GM18867 (cell line): ENCODE measurements around the gene CASZ1.

ENCODE experiments used
- ATAC-seq: cut with Tn5 transposase; IDR thresholded peaks from one replicate; pipeline ENCODE4 v1.9.1; 2021; ENCODE audit warnings: mild to moderate bottlenecking, moderate library complexity; ENCODE audit not compliant: unreplicated experiment

The CASZ1 gene, protein sequence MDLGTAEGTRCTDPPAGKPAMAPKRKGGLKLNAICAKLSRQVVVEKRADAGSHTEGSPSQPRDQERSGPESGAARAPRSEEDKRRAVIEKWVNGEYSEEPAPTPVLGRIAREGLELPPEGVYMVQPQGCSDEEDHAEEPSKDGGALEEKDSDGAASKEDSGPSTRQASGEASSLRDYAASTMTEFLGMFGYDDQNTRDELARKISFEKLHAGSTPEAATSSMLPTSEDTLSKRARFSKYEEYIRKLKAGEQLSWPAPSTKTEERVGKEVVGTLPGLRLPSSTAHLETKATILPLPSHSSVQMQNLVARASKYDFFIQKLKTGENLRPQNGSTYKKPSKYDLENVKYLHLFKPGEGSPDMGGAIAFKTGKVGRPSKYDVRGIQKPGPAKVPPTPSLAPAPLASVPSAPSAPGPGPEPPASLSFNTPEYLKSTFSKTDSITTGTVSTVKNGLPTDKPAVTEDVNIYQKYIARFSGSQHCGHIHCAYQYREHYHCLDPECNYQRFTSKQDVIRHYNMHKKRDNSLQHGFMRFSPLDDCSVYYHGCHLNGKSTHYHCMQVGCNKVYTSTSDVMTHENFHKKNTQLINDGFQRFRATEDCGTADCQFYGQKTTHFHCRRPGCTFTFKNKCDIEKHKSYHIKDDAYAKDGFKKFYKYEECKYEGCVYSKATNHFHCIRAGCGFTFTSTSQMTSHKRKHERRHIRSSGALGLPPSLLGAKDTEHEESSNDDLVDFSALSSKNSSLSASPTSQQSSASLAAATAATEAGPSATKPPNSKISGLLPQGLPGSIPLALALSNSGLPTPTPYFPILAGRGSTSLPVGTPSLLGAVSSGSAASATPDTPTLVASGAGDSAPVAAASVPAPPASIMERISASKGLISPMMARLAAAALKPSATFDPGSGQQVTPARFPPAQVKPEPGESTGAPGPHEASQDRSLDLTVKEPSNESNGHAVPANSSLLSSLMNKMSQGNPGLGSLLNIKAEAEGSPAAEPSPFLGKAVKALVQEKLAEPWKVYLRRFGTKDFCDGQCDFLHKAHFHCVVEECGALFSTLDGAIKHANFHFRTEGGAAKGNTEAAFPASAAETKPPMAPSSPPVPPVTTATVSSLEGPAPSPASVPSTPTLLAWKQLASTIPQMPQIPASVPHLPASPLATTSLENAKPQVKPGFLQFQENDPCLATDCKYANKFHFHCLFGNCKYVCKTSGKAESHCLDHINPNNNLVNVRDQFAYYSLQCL (N-terminal part only)

DNA sequence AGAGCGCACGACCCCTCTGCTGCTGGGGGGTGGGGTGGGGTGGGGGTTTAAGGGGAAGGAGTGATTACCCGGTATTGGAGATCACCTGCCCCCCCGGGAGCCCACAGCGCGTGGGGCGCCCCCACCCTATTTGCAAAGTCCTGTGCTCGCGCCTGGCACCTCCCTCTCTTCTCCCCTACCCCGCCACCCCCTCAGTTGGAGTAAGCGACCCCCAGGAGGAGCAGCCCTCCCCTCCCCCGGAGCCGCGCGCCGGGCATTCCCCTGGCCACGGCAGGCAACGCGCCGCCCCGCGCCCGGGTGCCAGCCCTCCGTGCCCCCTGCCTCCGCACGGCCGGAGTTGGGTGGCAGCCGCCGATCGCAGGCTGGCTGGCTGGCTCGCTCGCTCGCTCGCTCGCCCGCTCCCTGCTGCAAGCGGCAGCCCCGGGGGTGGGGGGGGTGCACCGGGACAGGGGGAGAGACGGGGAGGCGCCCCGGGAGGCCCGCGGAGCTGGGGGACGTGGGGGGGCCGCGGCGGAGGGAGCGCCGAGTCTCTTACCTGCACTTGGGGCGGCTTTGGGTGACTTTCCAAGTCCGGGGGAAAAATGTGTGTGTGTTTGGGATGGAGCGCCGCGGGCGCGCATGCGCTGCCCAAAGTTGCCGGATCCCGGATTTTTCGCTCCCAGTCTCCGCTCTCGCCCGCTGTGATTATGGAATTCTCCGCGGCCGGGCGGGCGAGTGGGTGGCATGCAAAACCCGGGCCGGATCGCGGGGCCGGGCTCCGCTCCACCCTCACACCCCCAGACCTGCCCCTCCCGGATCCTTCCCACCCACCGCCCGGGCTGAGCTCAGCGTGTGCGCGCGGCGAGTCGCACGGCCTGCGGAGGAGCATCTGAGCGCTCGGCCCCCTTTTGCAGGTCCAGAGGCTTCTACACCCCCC lies at the start of gene CASZ1:
CASZ1 (minus strand) TSS at position 618 of the 916 bp plus-strand sequence. CDS start 102,757 bp downstream, outside the sequence.
- ATAC-seq: no peak

DNA sequence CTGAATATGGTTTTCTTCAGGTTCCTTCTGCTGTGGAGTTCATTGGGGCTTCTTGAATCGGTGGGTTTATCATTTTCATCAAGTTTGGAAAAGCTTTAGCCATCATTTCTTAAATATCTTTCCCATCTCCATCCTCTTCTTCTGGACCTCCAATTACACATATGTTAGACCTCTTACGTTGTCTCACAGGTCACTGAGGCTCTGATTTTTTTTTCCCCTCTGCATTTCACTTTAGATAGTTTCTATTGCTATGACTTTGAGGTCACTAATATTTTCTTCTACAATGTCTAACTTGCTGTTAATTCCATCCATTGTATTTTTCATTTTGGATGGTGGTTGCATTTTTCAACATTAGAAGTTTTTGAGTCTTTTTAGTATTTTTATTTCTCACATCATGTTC lies 47.3 kb upstream of the CASZ1 start:
- ATAC-seq: no peak

DNA sequence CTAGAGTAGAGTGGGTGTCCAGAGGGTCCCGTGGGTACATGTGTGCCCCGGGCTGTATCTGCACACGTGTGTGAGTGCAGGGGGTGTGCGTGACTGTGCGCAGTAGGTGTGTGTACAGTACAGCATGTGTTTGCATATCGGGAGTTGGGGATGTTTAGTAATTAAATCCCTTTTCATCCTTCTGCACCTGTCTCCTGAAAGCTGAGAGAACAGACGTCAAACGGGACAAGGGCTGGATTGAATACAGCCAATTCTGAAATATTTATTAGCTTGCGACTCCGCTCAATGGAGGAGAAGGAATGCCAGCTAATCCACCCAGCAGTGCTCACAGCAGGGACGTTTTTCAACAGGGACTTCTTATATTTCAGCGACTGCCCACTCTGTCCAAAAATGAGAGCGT lies 44.7 kb upstream of the CASZ1 start:
- no peak for ATAC-seq

DNA sequence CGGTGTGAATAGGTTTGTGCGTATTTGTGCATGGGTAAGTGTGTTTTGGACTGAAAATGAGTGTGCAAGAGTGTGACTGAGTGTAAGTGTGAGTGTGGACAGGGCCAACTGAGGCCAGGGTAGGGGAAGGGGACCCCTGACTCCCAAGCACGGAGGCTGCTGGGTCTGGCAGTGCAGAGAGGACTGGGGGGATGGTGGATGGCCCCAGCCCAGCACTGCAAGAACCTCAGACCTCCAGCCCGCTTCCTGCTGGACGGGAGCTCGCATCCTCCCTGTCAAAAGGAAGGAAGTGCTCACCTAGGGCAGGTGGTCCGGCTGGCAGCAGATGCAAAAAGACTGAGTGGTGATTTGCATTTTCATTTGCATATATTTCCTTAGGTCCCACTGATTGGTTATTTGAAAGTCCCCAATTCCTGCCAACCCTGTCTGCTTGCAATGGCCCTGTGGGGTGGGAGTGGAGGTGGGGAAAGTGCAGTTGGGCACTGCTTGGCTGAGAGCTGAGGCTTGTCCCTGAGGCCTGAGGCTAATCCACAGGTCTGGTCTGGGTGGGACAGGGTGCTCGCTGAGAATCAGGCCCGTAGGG lies 42.8 kb upstream of the CASZ1 start:
- ATAC-seq: no peak

DNA sequence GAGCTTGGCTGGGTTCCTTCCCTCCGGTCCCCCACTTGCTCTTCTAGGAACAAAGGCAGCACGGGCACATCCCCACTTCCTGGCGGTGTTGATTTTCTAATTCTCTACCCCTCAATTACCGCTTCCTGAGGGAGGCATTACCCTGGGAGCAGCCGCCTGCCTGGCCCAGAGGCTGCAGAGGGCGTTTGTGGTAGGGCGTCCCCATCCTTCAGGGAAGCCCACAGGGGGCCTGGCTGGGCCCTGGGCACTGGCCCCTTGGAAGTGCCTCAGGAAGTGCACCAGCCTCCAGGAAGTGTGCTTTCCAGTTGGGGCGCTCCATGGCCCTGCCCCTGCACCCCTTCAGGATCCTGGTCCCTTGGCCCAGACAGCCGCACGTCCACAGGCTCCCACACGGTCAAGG lies 42.1 kb upstream of the CASZ1 start:
- ATAC-seq: no peak

DNA sequence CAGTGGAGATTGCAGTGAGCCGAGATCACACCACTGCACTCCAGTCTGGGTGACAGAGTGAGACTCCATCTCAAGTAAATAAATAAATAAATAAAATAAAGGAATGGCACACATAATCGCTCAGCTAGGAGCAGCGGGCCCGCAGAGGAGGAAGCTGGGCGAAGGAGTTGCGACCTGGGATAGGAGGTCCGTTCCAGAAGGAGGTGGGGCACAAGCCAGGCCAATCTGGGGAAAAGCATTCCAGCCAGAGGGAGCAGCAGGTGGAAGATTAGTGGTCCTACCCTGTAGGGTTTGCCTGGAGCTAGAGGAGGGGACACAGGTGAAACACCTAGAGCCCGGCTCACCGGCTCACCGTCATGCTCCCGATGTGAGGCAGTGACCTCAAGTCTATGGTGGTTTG lies 40.3 kb upstream of the CASZ1 start:
- no peak for ATAC-seq

DNA sequence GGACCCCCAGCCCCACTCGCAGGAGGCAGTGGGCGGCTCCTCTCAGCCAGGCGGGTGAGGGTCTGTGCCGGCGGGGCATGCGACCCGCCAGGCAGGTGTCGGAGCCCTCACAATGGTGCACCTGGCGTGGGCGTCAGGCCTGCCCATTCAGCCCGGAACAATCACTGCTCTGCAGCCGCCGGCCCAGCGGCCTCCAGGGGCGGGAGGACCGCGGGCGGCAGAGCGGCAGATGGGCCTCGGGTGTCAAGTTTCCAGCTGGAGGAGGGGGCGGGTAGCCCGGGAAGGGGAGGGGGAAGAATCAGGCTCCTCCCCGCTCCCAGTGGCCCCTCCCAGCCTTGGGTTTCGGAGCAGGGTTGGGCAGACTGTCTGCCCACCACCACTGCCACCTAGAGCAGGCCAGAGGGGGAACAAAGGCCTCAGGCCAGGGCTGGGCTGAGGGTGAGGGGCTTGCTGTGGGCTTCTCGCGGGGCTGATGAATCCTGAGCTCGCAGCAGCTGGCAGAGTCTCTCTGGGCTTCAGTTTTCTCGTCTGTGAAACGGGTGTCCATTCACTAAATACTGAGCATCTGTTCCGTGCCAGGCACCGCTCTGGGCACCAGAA lies 39.5 kb upstream of the CASZ1 start:
- no peak for ATAC-seq

DNA sequence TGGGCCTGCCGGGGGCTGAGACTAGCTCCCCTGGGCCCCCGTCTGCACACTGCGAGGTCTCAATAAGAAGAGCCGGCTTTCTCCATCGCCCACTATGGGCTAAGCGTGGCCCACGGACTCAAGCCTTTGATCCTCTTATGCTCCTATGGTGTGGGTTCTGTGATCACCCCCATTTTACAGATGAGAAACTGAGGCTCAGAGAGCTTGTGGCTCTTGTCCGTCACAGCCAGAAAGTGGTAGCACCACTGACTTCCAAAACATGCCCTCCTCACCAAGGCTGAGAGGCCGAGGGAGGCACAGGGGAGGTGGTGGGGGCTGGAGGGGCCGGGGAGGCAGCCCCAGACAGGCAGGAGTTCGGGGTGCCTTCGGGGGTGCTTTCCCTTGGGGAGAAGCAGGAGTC lies 39.0 kb upstream of the CASZ1 start:
- no peak for ATAC-seq

DNA sequence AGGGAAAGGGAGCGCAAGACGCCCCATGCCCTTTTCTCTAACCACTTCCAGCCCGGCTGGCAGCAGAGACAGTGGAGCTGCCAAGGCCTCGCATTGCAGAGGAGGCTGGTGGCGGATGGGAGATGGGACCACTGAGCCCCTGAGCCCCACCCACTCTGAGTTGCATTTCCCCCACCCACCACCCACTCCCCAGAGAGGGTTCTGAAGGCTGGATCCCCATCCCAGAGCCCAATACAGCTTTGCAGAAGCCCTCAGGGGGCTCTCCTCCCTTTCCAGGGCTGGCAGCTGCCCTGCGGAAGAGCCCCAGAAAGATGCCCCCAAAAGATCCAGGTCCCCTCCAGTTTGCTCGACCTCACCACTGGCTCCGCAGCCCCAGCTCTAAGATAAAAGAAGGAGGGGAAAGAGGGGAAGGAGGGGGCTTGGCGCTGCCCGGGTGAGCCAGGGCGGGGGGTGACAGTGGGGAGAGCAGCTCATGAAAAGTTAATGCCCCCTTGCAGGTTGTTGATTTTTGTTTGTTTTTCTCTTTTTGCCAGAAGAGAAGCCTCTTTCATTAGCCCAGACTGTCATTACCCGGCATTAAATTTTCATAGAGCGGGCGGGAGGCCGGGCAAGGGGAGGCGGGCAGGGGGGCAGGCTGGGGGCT lies 38.4 kb upstream of the CASZ1 start:
- ATAC-seq: no peak

DNA sequence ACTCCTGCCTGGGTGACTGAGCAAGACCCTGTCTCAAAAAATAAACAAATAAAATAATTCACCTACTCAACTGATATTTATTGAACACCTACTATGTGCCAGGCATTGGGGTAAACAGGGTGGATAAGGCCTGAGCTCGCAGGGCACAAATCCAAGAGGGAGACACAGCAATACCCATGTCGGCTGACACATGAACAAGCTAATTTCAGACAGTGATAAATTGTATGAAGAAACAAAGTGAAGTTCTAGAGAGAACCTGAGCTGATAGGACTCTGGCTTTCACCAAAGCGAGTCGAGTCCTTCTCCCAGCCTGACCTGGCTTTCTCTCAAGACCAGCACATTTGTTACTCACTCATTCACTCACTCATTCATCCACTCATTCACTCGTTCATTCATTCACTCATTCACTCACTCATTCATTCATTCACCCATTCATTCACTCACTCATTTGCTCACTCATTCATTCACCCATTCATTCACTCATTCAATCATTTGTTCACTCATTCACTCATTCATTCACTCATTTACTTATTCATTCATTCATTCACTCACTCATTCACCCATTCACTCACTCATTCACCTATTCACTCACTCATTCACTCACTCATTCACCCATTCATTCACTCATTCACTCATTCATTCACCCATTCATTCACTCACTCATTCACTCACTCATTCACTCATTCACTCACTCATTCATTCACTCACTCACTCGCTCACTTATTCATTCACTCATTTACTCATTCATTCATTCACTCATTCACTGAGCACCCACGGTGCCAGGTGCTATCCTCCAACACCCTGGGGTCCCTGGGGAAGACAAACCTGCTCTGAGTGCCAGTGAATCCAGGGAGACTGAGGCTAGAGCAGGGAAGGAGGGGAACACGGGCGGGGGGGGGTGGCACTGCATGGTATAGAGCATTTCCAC lies 37.4 kb upstream of the CASZ1 start:
- no peak for ATAC-seq

DNA sequence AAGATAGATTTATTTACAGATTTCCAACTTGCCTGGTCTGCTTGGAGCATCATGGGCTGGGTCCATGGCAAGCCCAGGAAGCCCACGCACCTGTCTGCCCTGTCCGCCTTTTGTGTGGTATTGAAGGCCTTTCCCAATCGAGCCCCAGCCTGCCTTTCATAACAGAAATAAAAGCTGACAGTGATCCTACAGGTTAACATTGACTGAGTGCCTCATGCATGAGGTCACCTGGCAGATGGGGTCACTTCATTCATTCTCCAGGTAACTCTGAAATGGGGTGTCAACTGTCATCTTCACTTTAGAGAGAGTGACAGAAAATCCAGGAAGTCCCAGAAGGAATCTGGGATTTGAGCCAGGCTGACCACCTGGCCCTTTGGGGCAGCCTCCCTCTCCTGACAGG lies 36.3 kb upstream of the CASZ1 start:
- no peak for ATAC-seq

DNA sequence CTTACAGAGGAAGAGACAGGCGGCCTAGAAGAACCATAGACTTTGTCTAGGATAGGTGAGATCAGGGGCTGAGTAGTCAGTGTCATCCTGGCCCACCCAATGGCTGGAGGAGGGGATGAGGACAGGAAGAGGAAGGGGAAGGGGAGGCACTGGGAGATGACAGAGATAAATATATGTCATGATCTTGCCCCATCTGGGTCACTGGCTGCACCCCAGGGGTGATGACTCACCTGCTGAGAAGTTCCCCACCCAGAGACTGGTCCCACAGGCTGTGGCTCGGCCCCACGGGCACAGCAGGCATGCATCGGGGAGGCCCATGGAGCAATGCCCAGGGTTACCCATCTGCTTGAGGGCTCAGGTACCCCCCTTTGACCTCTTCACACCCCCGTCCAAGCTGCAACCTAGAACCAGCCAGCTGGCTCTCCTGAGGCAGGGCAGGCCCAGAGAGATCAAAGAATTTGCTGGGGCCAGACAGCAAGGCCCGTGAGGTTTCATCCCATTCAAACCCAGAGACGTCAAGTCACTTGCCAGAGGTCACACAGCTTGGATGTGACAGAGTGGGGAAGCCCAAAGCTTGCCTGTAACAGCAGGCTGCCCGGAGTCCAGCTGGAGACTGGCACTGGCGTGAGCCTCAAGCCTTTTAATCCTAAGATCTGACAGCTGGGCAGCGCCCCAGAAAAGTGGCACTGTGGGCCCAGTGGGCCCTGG lies 34.7 kb upstream of the CASZ1 start:
- ATAC-seq: no peak

DNA sequence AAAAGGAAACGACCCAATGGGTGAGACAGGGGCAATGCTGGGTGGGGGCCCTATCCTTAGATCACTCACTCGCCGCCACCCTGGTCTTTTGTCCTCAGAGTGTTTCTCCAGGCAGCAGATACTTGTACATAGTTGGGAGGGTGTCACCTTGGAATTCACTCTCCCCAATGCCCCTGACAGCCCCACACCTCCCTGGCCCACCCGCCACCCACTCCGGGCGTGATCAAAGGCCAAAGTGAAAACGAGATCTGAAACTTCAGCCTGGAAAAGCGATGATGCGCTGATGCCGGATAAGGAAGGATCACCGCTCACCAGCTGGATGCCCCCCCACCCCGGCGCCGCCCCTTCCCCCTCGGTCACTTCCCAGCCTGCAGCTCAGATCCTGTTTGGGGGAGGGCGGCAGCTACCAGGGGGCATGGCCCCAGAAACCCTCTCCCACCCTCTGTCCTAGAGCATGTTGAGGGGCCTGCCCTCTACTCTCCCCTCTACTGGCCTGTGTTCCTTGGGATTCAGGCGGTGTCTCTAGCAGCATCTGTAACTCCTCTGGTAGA lies 33.6 kb upstream of the CASZ1 start:
- ATAC-seq: no peak

DNA sequence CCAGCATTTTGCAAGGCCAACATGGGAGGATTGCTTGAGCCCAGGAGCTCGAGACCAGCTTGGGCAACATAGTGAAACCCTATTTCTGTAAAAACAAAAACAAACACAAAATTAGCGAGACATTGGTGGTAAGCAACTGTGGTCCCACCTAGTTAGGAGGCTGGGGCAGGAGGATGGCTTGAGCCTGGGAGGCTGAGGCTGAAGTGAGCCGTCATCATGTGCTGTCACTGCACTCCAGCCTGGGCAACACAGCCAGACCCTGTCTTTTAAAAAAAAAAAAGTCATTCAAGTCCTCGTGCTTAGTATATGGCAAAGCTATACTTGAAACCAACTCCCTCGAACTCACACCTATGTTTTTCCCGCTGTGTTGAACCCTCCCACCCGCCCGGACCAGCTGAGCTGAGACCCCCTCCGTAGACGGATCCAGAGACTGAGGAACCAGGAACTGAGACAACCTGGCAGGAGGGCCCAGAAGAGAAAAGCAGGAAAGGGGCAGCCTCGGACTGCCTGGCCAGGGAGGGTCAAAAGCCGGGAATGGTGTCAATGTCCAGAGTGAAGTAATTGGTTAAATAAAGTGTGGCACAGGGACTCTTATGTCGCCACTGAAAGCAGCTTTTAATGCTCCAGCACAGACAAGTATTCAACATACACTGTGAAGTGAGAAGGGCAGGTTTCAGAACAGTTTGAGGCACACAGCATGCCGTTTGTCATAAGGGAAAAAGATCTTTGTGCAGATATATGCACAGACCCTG lies 32.8 kb upstream of the CASZ1 start:
- no peak for ATAC-seq

DNA sequence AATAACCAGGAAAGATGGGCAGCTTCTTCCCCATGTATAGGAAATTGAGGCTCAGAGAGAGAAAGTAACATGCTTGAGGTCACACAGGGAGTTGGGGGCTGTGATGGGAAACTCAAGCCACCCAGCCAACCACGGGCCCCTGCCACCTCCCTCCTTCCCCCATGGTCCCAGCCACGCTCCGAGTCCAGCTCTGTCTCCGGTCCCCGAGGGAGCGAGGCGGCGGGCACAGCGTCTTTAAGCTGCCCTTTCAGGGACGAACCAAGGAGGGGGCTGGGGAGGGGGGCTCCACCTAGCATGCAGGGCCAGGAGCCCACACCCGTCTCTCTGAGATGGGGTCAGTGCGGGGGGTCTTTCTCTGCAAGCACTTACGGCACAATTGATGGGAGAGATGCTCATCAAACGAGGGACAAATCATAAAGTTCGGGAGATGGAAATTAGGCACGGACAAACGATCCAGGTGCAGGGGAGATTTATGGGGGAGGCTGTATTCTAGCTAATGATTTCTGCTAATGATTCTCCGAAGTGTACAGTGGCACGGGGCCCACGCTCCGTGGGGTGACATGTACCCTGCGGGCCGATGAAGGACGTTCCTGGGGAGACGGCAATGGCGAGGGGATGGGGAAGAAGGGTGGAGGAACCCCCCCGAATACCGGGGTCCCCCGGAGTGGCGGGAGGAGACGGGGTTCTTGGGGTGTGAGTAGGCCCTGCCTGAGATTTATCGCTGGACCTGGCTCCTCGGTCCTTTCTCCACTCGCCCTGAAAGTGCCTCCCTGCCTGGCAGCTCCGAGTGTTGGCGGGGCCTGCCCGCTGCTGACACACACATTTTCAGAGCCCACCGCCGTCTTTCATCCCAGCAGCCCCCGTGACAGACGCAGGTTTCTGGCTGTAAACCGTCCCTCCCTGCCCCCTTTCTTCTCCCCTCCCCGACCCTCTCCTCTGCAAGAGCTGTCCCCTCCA lies 31.2 kb upstream of the CASZ1 start:
- ATAC-seq: no peak
